Epithelial cell of prostate (primary cell): ENCODE measurements around the gene LCP2.

Experiments
- DNase-seq: peaks from one replicate; pipeline ENCODE4 v3.0.0-alpha.2; 2011; ENCODE audit warnings: low read depth, low spot score
- H3K27ac ChIP-seq: fragments of 450-650 bp; 2 replicates; pipeline ENCODE4 v1.5.1; 2017; ENCODE audit warnings: mild to moderate bottlenecking

The LCP2 gene

GRCh38 chr5:170297589-170298462, at the start of gene LCP2:
Gene LCP2, minus strand, starts transcription at chr5:170297777. Its CDS starts 166 bp downstream, at chr5:170297611.
- no peak within 1 kb of the TSS for H3K27ac ChIP-seq
- no peak for DNase-seq

- no peak overlapping the region for H3K27ac ChIP-seq
- DNase-seq: no peak
Observed at GRCh38 chr5:170347022-170347567, 49.5 kb upstream of the LCP2 start.

- DNase-seq: no peak
- H3K27ac ChIP-seq: no peak overlapping the region
Observed at GRCh38 chr5:170345971-170346370, 48.4 kb upstream of the LCP2 start.

- no peak for DNase-seq
- no peak overlapping the region for H3K27ac ChIP-seq
Observed at GRCh38 chr5:170343177-170343576, 45.6 kb upstream of the LCP2 start.

- H3K27ac ChIP-seq: no peak overlapping the region
- DNase-seq: no peak
Observed at GRCh38 chr5:170342153-170342725, 44.7 kb upstream of the LCP2 start.

GRCh38 chr5:170341545-170341944, 44.0 kb upstream of the LCP2 start:
- no peak overlapping the region for H3K27ac ChIP-seq
- DNase-seq: no peak

GRCh38 chr5:170339780-170340167, 42.2 kb upstream of the LCP2 start:
- H3K27ac ChIP-seq: no peak overlapping the region
- DNase-seq: no peak

GRCh38 chr5:170338933-170339779, 41.6 kb upstream of the LCP2 start:
- no peak for DNase-seq
- no peak overlapping the region for H3K27ac ChIP-seq

GRCh38 chr5:170338291-170338690, 40.7 kb upstream of the LCP2 start:
- no peak overlapping the region for H3K27ac ChIP-seq
- no peak for DNase-seq

GRCh38 chr5:170337045-170337733, 39.6 kb upstream of the LCP2 start:
- DNase-seq: no peak
- no peak overlapping the region for H3K27ac ChIP-seq

- H3K27ac ChIP-seq: no peak overlapping the region
- DNase-seq: no peak
Observed at GRCh38 chr5:170336065-170336464, 38.5 kb upstream of the LCP2 start.

- no peak for DNase-seq
- no peak overlapping the region for H3K27ac ChIP-seq
Observed at GRCh38 chr5:170334626-170335025, 37.0 kb upstream of the LCP2 start.

GRCh38 chr5:170333161-170333910, 35.8 kb upstream of the LCP2 start:
- DNase-seq: no peak
- no peak overlapping the region for H3K27ac ChIP-seq

GRCh38 chr5:170332058-170332457, 34.5 kb upstream of the LCP2 start:
- no peak overlapping the region for H3K27ac ChIP-seq
- no peak for DNase-seq

- DNase-seq: no peak
- H3K27ac ChIP-seq: no peak overlapping the region
Observed at GRCh38 chr5:170330568-170331054, 33.0 kb upstream of the LCP2 start.

GRCh38 chr5:170329524-170329923, 31.9 kb upstream of the LCP2 start:
- H3K27ac ChIP-seq: no peak overlapping the region
- no peak for DNase-seq

- H3K27ac ChIP-seq: no peak overlapping the region
- DNase-seq: no peak
Observed at GRCh38 chr5:170327829-170328228, 30.3 kb upstream of the LCP2 start.

GRCh38 chr5:170327168-170327567, 29.6 kb upstream of the LCP2 start:
- H3K27ac ChIP-seq: no peak overlapping the region

GRCh38 chr5:170319301-170319700, 21.7 kb upstream of the LCP2 start:
- no peak overlapping the region for H3K27ac ChIP-seq
- DNase-seq: no peak

More at GRCh38 chr5:170327168-170327567, 29.6 kb upstream of the LCP2 start:
- no peak for DNase-seq
